OCI-LY3 (cell line): ENCODE results near the gene SYNJ1.

Experiments used
- H2AFZ ChIP-seq: fragments of 200-600, 300-600 bp; shearing (Covaris generic); 2 replicates; pipeline ENCODE4 v1.6.0; 2014; ENCODE audit warnings: antibody characterized with exemption, low read depth, low read length
- H3K27ac ChIP-seq: fragments of 200-600, 300-600 bp; sonication (generic); 2 replicates; pipeline ENCODE4 v1.5.1; 2014; ENCODE audit warnings: mild to moderate bottlenecking, low read length, moderate library complexity, mixed read lengths
- H3K27me3 ChIP-seq: fragments of 200-600, 300-600 bp; sonication (generic); 2 replicates; pipeline ENCODE4 v1.6.1; 2014; ENCODE audit warnings: low read depth, low read length, mixed read lengths
- H3K36me3 ChIP-seq: fragments of 200-600, 300-600 bp; sonication (generic); replicated peaks from 2 replicates; pipeline ENCODE3; 2014; ENCODE audit warnings: low read depth, low read length, mixed read lengths
- H3K4me1 ChIP-seq: fragments of 300-600, 200-600 bp; sonication (generic); 2 replicates; pipeline ENCODE4 v1.6.1; 2014; ENCODE audit warnings: low read length, mixed read lengths
- H3K4me2 ChIP-seq: fragments of 200-600, 300-600 bp; sonication (generic); 2 replicates; pipeline ENCODE4 v1.6.1; 2014; ENCODE audit warnings: low read length, mixed read lengths
- H3K4me3 ChIP-seq: fragments of 300-600, 200-600 bp; sonication (generic); 2 replicates; pipeline ENCODE4 v1.5.1; 2014; ENCODE audit warnings: antibody characterized with exemption, mild to moderate bottlenecking, low read length, moderate library complexity
- H3K79me2 ChIP-seq: fragments of 300-600, 200-600 bp; shearing (Covaris generic); 2 replicates; pipeline ENCODE4 v1.6.1; 2014; ENCODE audit warnings: mild to moderate bottlenecking, low read length, mixed read lengths
- H3K9ac ChIP-seq: fragments of 300-600, 200-600 bp; shearing (Covaris generic); 2 replicates; pipeline ENCODE4 v1.6.0; 2014; ENCODE audit warnings: mild to moderate bottlenecking, low read length, moderate library complexity
- H3K9me3 ChIP-seq: fragments of 200-600, 300-600 bp; shearing (Covaris generic); 2 replicates; pipeline ENCODE4 v1.6.1; 2014; ENCODE audit warnings: low read length, mixed read lengths; ENCODE audit not compliant: insufficient read depth
- H4K20me1 ChIP-seq: fragments of 200-600, 300-600 bp; sonication (generic); 2 replicates; pipeline ENCODE4 v1.6.1; 2016; ENCODE audit warnings: low read length, mixed read lengths; ENCODE audit not compliant: insufficient read depth
- CTCF ChIP-seq: fragments of 200-600, 300-600 bp; sonication (generic); IDR thresholded peaks from 2 replicates; pipeline ENCODE4 v1.5.1; 2014; ENCODE audit warnings: antibody characterized with exemption, low read length, low read depth
- EZH2phosphoT487 ChIP-seq: fragments of 200-600 bp; shearing (Covaris generic); IDR thresholded peaks from 2 replicates; pipeline ENCODE4 v1.6.1; 2018; ENCODE audit warnings: antibody characterized with exemption, mixed run types, low read depth

SYNJ1 gene

GRCh38 chr21:32716486-32716885 lies 11.3 kb downstream of the SYNJ1 start:
- Histone ChIP-seq H3K4me2 (no peak overlapping the region), H3K79me2 (no peaks in the 10 kb centered on the region), H3K9me3 (no peaks in the 10 kb centered on the region), H3K9ac (no peak overlapping the region), H4K20me1 (0 out of 2 replicates have a peak, but pooled peaks cover 8% of the 10 kb centered on the region), H2AFZ (no peak overlapping the region), H3K36me3 (no peaks in the 10 kb centered on the region), H3K4me1 (peaks cover 10% of the 10 kb centered on the region), H3K27ac (no peak overlapping the region), H3K27me3 (no peaks in the 10 kb centered on the region), H3K4me3 (no peak overlapping the region)
- TF ChIP-seq EZH2phosphoT487 (no peak), CTCF (no peak)

GRCh38 chr21:32713726-32714125 lies 14.1 kb downstream of the SYNJ1 start:
- no peak overlapping the region for H3K4me2 ChIP-seq
- H3K9ac ChIP-seq, result no peak overlapping the region
- H3K4me1 ChIP-seq, result peaks cover 10% of the 10 kb centered on the region
- H3K9me3 ChIP-seq, result no peaks in the 10 kb centered on the region
- TF ChIP-seq EZH2phosphoT487, result no peak
- no peak for TF ChIP-seq CTCF
- no peaks in the 10 kb centered on the region for H3K36me3 ChIP-seq
- no peak overlapping the region for H3K4me3 ChIP-seq
- no peak overlapping the region for H2AFZ ChIP-seq
- 0 out of 2 replicates have a peak, but pooled peaks cover 8% of the 10 kb centered on the region for H4K20me1 ChIP-seq
- no peak overlapping the region for H3K27ac ChIP-seq
- no peaks in the 10 kb centered on the region for H3K27me3 ChIP-seq
- no peaks in the 10 kb centered on the region for H3K79me2 ChIP-seq

GRCh38 chr21:32712641-32713040 lies 15.2 kb downstream of the SYNJ1 start:
- Histone ChIP-seq H3K4me3 (no peak overlapping the region), H3K27me3 (no peaks in the 10 kb centered on the region), H2AFZ (no peak overlapping the region), H3K4me1 (peaks cover 10% of the 10 kb centered on the region), H3K4me2 (no peak overlapping the region), H3K79me2 (no peaks in the 10 kb centered on the region), H3K9ac (no peak overlapping the region), H3K9me3 (no peaks in the 10 kb centered on the region), H3K27ac (no peak overlapping the region), H3K36me3 (no peaks in the 10 kb centered on the region), H4K20me1 (0 out of 2 replicates have a peak, but pooled peaks cover 8% of the 10 kb centered on the region)
- TF ChIP-seq EZH2phosphoT487 (no peak), CTCF (no peak)

- Histone ChIP-seq H3K36me3 (no peaks in the 10 kb centered on the region), H3K4me2 (no peak overlapping the region), H2AFZ (no peak overlapping the region), H3K79me2 (no peaks in the 10 kb centered on the region), H3K9me3 (no peaks in the 10 kb centered on the region), H3K4me3 (no peak overlapping the region), H4K20me1 (0 out of 2 replicates have a peak, but pooled peaks cover 8% of the 10 kb centered on the region), H3K27me3 (no peaks in the 10 kb centered on the region), H3K27ac (no peak overlapping the region), H3K4me1 (peaks cover 10% of the 10 kb centered on the region), H3K9ac (no peak overlapping the region)
- no peak for TF ChIP-seq EZH2phosphoT487
- no peak for TF ChIP-seq CTCF
Measured at GRCh38 chr21:32712043-32712442, 15.8 kb downstream of the SYNJ1 start.
